AG04450 (cell line): ENCODE measurements around the gene ZKSCAN2. TPM values are rescaled to one million over a fixed set of nuclear protein-coding genes. Genes with fewer than 3 reads are reported as not detected.

Experiments
- CTCF ChIA-PET: fragments of 300-600, 350-600 bp; formaldehyde crosslinking; extraction: SDS; loops from one replicate; lab custom pipeline; 2022; ENCODE audit warnings: antibody characterized with exemption, inconsistent platforms; lab: Charles Lee
- POLR2A ChIA-PET: fragments of 350-600 bp; formaldehyde crosslinking; extraction: SDS; loops from one replicate; lab custom pipeline; 2021; ENCODE audit warnings: antibody characterized with exemption, inconsistent platforms; lab: Yijun Ruan, JAX
- DNase-seq: peaks from one replicate; pipeline ENCODE4 v3.0.0-alpha.2; 2011; ENCODE audit warnings: low read depth, low spot score
- H3K27ac ChIP-seq: one replicate; pipeline ENCODE4 v1.5.1; 2012; ENCODE audit warnings: low read depth, low read length, control low read depth
- H3K27me3 ChIP-seq: one replicate; pipeline ENCODE4 v1.6.0; 2012; ENCODE audit warnings: low read length; ENCODE audit not compliant: control insufficient read depth, insufficient read depth
- H3K4me3 ChIP-seq: 2 replicates; pipeline ENCODE4 v1.5.1; 2011; ENCODE audit warnings: mild to moderate bottlenecking, low read depth, low read length, control low read depth
- H3K9me3 ChIP-seq: 2 replicates; pipeline ENCODE4 v1.5.1; 2012; ENCODE audit warnings: low read length; ENCODE audit not compliant: control insufficient read depth, insufficient read depth
- CTCF ChIP-seq: IDR thresholded peaks from 2 replicates; pipeline ENCODE4 v1.5.1; 2011; ENCODE audit warnings: low read depth, low read length, control low read depth, inconsistent platforms
- polyA minus RNA-seq: library from RNA; depleted of rRNA, polyadenylated mRNA; stranded (reverse); fragments of >200 nt; gene quantifications from 2 replicates; pipeline ENCODE4 v1.2.3, GENCODE V29; 2011; rRNA and poly(A)+ RNA removed
- polyA plus RNA-seq: library from polyadenylated mRNA; depleted of rRNA; stranded (reverse); fragments of >200 nt; gene quantifications from 2 replicates; pipeline ENCODE4 v1.2.3, GENCODE V29; 2011; rRNA removed

The ZKSCAN2 gene
- polyA plus RNA-seq: 3.0 and 3.1 TPM in 2 replicates
- polyA minus RNA-seq: 10.1 and 10.4 TPM in 2 replicates

GRCh38 chr16:25257470-25257955, at the start of gene ZKSCAN2:
ZKSCAN2 (minus strand) TSS chr16:25257845; CDS start chr16:25257127, 718 bp downstream.
- CTCF ChIA-PET: interaction anchor here (1.3 to 1.6 kb wide), 2 partner anchors 25 to 32 kb away, joined by 4 to 7 read pairs; no protein-coding TSS in a partner anchor

GRCh38 chr16:25299792-25300590, 42.3 kb upstream of the ZKSCAN2 start:
- CTCF ChIA-PET: no interaction called here
- no peak overlapping the region for H3K4me3 ChIP-seq
- POLR2A ChIA-PET: no interaction called here
- no peak overlapping the region for H3K27ac ChIP-seq
- TF ChIP-seq CTCF: no peak
- DNase-seq: no peak
- H3K9me3 ChIP-seq: no peaks in the 10 kb centered on the region
- no peaks in the 10 kb centered on the region for H3K27me3 ChIP-seq

More at GRCh38 chr16:25257470-25257955, at the start of gene ZKSCAN2:
- H3K4me3 ChIP-seq: peak within 1 kb of the TSS; percentile 85
- H3K27ac ChIP-seq: peak within 1 kb of the TSS; percentile 99
- POLR2A ChIA-PET: no interaction called here
- H3K27me3 ChIP-seq: no peaks in the 10 kb centered on the region
- peak; percentile 60 for DNase-seq
- TF ChIP-seq CTCF: no peak
- no peaks in the 10 kb centered on the region for H3K9me3 ChIP-seq

GRCh38 chr16:25298165-25298872, 40.7 kb upstream of the ZKSCAN2 start:
- ChIA-PET CTCF (interaction anchor here (0.6 kb wide), 1 partner anchor 73 kb away, joined by 3 read pairs; no protein-coding TSS in a partner anchor), POLR2A (no interaction called here)
- no peak for DNase-seq
- no peak for TF ChIP-seq CTCF
- Histone ChIP-seq H3K27me3 (no peaks in the 10 kb centered on the region), H3K9me3 (no peaks in the 10 kb centered on the region), H3K27ac (no peak overlapping the region), H3K4me3 (no peak overlapping the region)

- POLR2A ChIA-PET: no interaction called here
Observed at GRCh38 chr16:25297151-25297787, 39.6 kb upstream of the ZKSCAN2 start.

More at GRCh38 chr16:25297151-25297787, 39.6 kb upstream of the ZKSCAN2 start:
- H3K9me3 ChIP-seq: no peaks in the 10 kb centered on the region
- no peak overlapping the region for H3K27ac ChIP-seq
- CTCF ChIA-PET: interaction anchor here (0.6 kb wide), 1 partner anchor 72 kb away, joined by 3 read pairs; no protein-coding TSS in a partner anchor
- no peak overlapping the region for H3K4me3 ChIP-seq
- H3K27me3 ChIP-seq: no peaks in the 10 kb centered on the region
- TF ChIP-seq CTCF: no peak
- no peak for DNase-seq
